ENCODE measurements around the gene ST6GAL1.
"Not testable (repeated sequence)": the region's sequence is repeated elsewhere in the genome, so short reads cannot be mapped to it uniquely, and the experiment has no call there.

The ST6GAL1 gene

GRCh38 chr3:187054433-187054832 is 124.1 kb downstream of the ST6GAL1 start:
- DNase-seq = not testable (repeated sequence)

DNA sequence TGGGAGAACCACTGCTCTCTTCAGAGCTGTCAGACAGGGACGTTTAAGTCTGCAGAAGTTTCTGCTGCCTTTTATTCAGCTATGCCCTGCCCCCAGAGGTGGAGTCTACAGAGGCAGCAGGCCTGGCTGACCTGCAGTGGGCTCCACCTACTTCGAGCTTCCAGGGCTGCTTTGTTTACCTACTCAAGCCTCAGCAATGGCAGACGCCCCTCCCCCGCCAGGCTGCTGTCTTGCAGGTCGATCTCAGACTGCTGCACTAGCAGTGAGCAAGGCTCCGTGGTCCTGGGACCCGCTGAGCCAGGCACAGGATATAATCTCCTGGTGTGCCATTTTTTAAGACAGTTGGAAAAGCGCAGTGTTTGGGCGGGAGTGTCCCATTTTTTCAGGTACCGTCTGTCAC is 127.5 kb downstream of the ST6GAL1 start:
- not testable (repeated sequence) for DNase-seq

DNA sequence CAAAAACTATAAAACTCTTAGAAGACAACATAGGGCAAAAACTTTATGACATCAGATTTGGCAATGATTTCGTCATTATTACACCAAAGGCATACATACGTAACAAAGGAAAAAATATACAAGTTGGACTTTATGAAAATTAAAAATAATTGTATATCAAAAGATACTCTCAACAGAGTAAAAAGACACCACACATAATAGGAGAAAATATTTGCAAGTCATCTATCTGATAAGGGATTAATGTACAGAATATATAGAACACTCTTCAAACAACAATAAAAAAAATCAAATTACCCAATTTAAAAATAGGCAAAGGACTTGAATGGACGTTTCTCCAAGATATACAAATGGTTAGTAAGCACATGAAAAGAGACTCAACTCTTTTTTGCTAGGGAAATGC is 131.4 kb downstream of the ST6GAL1 start:
- DNase-seq = no peak

- peak; percentile 15 for DNase-seq
Measured at GRCh38 chr3:187062526-187063177, 132.3 kb downstream of the ST6GAL1 start.

DNA sequence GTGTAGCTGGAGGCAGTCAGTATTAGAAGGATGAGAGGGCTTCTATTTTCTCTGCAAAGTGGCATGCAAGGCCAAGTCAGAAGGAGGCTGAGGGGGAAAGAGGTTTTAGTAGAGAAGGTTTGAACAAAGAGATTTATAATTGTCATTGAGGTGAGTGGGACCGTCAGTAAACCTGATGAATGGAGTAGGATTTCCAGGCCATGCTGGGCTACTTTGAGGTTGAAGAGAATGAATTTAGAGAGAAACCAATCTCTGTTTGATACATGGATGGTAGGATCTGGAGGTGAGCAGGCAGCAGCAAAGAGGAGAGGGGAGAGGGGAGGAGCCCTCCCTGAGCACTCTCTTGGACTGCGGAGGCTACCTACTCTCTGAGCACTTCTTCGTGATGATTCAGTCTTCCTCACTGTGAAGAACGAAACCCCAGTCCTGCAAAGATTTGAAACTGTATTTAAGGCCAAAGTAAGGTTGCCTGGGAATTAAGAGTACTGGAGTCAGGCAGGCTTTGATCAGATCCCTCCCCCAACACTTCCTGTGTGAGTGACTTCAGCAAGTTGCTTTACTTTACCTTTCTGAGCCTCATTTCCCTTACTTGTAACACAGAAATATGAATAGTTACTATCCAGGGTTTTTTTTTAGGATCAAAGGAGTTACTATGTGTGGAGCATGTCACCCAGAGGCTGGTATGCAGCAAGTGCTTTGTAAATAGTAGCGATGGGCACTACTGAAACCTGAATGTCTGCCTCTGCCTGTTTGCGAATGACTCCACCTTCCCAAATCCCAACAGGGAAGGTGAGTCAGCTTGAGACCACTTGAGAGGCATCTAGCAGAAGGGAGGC is 133.2 kb downstream of the ST6GAL1 start:
- peak; percentile 36 for DNase-seq

- peak; percentile 24 for DNase-seq
Measured at GRCh38 chr3:187064210-187065115, 134.1 kb downstream of the ST6GAL1 start.

GRCh38 chr3:187066228-187066995 is 136.1 kb downstream of the ST6GAL1 start:
- no peak for DNase-seq

DNA sequence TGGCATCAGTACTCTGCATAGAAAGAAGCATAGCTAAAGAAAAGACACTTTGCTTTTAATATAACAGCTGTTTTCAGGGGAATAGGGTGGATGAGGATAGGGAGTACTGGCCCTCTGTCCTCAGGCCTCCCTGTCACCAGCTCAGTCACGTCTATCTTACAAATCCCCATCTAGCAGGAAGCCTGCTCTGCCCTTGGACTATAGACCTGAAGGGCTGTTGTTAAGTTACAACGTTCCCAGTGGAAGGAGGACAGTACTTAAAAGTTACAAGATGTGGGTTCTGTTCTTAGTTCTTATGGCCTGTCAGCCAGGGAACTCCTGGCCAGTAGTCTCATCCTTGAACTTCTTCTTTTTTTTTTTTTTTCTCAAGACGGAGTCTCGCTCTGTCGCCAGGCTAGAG is 138.5 kb downstream of the ST6GAL1 start:
- no peak for DNase-seq

GRCh38 chr3:187069857-187070516 is 139.7 kb downstream of the ST6GAL1 start:
- DNase-seq = no peak

- DNase-seq = no peak
Measured at GRCh38 chr3:187072102-187072501, 141.8 kb downstream of the ST6GAL1 start.

DNA sequence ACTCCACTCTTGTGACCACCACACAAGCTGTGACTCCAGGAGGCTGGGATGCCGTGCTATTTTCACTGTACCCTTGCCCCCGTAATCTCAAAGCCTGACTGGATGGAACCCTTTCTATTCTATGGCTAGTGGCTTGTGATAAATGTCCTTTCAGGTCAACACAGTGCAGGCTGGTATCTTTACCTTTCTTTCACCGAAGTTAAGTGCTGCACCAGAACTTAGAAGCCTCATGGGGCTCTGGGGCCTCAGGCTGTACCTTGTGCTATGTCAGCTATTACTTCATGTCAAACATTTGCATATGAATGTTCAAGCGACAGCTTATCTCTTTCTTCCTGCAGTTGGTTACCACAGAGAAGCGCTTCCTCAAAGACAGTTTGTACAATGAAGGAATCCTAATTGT is 142.2 kb downstream of the ST6GAL1 start:
- no peak for DNase-seq

- DNase-seq = no peak
Measured at GRCh38 chr3:187073581-187074098, 143.3 kb downstream of the ST6GAL1 start.

- DNase-seq = no peak
Measured at GRCh38 chr3:187074846-187075245, 144.5 kb downstream of the ST6GAL1 start.

- no peak for DNase-seq
Measured at GRCh38 chr3:187076297-187076696, 146.0 kb downstream of the ST6GAL1 start.

DNA sequence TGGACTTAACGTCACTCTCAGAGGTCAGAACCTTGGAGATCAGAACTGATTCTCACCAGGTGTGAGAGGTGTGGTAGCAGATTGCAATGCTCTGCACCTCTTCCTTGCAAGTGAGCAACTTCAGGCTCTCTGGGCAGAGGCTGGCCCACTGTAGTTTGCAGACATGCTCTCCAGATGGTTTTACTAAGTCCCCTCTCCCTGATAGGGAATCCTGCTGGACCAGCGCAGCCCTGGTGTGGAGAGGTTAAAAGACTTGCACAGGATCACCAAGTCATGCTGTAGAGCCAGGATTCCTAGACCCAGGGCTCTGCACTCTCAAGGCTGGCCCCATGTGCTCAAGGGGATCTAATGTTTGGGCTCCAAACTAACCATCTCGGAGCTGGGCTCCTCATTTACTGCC is 146.8 kb downstream of the ST6GAL1 start:
- no peak for DNase-seq

DNA sequence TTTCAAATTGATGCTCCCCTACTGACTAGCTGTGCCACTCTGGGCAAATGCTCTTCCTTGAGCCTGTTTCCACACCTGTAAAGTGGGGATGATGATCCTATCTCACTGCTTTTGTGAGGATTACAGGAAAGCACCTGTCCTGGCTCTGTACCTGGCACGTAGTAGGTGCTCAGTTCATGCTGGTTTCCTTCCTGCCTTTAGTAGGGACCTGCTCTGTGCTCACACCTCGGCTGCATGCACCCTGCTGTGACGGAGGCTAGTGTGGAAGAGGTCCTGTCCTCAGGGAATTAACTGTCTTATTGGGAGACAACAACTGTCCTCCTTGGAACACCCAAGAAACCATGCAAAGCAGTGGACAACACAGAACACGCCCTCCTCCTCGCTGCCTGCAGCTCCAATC is 147.2 kb downstream of the ST6GAL1 start:
- DNase-seq = no peak

DNA sequence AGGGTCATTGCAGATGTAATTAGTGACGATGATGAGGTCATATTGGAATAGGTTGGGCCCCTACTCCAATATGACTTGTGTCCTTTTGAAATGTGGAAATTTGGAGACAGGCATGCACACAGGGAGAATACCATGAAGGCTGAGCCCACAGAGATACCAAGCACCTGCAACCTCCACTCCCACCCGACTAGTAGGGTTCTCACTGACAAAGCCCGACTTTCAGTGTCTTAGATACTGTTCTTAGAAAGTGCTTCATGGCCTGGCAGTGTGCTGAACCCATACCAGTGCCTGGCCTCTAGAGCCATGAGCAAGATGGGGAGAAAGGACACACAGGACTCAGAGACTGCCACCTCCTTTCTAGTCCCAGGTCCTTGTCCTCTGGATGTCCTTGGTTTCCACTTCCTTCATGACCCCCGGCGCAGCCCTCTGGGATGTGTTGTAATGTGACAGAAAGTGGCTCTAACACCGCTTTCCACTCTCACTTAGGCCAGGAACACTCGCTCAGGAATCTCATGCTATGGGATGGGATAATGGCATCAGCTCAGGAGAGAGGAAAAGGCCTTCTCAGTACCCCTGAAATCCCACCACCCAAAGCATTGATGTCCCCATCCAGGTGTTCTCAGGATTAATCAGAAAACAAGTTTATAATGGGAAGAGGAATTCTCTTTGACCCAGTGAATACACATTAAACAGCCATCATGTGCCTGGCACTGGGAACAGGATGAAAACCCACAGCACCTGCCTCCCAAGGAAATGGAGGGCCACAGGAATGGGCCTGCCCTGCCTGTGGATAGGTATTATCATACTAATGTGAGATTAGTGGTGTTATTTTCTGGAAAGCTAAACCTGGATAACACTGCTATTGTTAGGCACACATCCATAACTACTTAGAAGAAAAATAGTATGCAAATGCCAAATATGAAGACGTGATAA is 149.0 kb downstream of the ST6GAL1 start:
- no peak for DNase-seq

DNA sequence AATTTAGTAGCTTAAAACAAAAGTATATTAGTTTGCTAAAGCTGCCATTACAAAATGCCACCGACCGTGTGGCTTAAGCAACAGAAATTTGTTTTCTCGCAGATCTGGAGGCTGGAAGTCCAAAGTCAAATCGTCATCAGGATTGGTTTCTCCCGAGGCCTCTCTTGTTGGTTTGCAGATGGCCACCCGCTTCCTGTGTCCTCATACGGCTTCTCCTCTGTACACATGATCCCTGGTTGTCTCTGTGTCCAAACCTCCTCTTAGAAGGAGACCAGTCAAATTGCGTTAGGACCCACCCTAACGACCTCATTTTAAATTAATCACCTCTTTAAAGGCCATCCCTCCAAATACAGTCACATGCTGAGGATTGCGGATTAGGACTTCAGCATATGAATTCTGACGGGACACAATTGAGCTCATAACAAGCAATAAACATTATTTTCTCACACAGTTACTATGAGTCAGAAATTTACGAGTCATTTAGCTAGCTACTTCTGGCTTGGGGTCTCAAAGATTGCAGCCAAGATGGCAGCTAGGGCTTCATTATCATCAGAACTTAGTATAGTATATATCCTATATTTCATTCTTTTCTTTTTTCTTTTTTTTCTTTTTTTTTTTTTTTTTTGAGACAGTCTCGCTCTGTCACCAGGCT is 150.6 kb downstream of the ST6GAL1 start:
- no peak for DNase-seq

GRCh38 chr3:187082758-187083375 is 152.5 kb downstream of the ST6GAL1 start:
- no peak for DNase-seq

GRCh38 chr3:187084126-187084525 is 153.8 kb downstream of the ST6GAL1 start:
- no peak for DNase-seq

Measured in NCI-H510A treated with DMSO at 0.1 percent for 48 hours (cell line).